BLaER1 treated with 17β-estradiol and CSF1 and Interleukin-3, amounts not matched to agents 10 nM and 100 nM (cell line): ENCODE results near the gene PFDN1.

Source experiments
- H3K27ac ChIP-seq, 11 experiments: shearing (Covaris generic); formaldehyde crosslinking; 2 replicates each; pipeline ENCODE4 v1.8.1; 2022
- H3K27me3 ChIP-seq, 11 experiments: shearing (Covaris generic); formaldehyde crosslinking; 2 replicates each; pipeline ENCODE4 v1.8.1; 2022
- H3K36me3 ChIP-seq, 11 experiments: shearing (Covaris generic); formaldehyde crosslinking; 2 replicates each; pipeline ENCODE4 v1.8.1; 2022
- H3K4me1 ChIP-seq, 10 experiments: shearing (Covaris generic); formaldehyde crosslinking; 2 replicates each; pipeline ENCODE4 v1.8.1; 2022
- H3K4me2 ChIP-seq, 11 experiments: shearing (Covaris generic); formaldehyde crosslinking; 2 replicates each; pipeline ENCODE4 v1.8.1; 2022
- H3K4me3 ChIP-seq, 10 experiments: shearing (Covaris generic); formaldehyde crosslinking; 2 replicates each; pipeline ENCODE4 v1.8.1; 2022
- H3K9ac ChIP-seq, 11 experiments: shearing (Covaris generic); formaldehyde crosslinking; 2 replicates each; pipeline ENCODE4 v1.8.1; 2022
- H3K9me3 ChIP-seq, 11 experiments: shearing (Covaris generic); formaldehyde crosslinking; replicated peaks in 1 of 11; 2 replicates each; pipeline ENCODE4 v1.8.1; 2022
- H4K20me1 ChIP-seq, 11 experiments: shearing (Covaris generic); formaldehyde crosslinking; 2 replicates each; pipeline ENCODE4 v1.8.1; 2022
- Cebpa-rat ChIP-seq, 11 experiments: shearing (Covaris generic); IDR thresholded peaks; 2 replicates each; pipeline ENCODE4 v1.8.1; 2022

Gene PFDN1

DNA sequence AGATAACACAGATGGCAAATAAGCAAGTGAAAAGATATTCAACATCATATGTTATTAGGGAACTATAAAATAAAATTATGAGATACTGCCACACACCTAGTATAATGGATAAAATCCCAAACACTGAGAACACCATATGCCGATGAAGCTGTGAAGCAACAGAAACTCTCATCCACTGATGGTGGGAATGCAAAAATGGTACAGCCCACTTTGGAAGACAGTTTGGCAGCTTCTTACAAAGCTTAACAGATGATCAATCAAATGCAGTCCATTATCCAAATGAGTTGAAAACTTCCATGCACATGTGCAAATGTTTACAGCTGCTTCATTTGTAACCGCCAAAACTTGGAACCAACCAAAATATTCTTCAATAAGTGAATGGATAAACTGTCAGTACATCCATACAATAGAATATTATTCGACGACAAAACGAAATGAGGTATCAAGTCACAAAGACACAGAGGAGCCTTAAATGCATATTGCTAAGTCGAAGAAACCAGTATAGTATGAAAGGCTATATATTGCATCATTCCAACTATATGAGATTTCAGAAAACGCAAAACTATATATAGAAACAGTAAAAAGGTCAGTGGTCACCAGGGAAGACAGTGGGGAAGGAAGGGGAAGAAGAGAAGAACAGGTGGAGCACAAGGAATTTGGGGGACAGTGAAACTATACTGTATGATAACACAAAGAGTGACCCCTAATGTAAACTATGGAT lies 14.9 kb downstream of the PFDN1 start:
- TF ChIP-seq Cebpa-rat (IDR thresholded peaks at IDR 0.05), result 0 out of 22 replicates have a peak, but pooled peaks of 1 of the 11 experiments have one; percentile 11
- Histone ChIP-seq H3K4me2 (no peak overlapping the region), H4K20me1 (peaks cover 0 to 42% (median 11%) of the 10 kb centered on the region in 11 experiments; a peak in 11 of 22 replicates), H3K9ac (no peak overlapping the region), H3K27ac (no peak overlapping the region), H3K4me1 (peaks cover 2 to 33% (median 13%) of the 10 kb centered on the region in 10 experiments; a peak in 18 of 20 replicates), H3K9me3 (no peaks in the 10 kb centered on the region), H3K36me3 (peaks cover 5 to 47% (median 20%) of the 10 kb centered on the region in 11 experiments; a peak in 16 of 22 replicates), H3K4me3 (no peak overlapping the region), H3K27me3 (no peaks in the 10 kb centered on the region)

GRCh38 chr5:140286424-140286823 lies 16.5 kb downstream of the PFDN1 start:
- Histone ChIP-seq H3K9me3 (no peaks in the 10 kb centered on the region), H3K4me3 (no peak overlapping the region), H4K20me1 (peaks cover 0 to 41% (median 11%) of the 10 kb centered on the region in 11 experiments; a peak in 11 of 22 replicates), H3K4me2 (no peak overlapping the region), H3K36me3 (peaks cover 1 to 42% (median 17%) of the 10 kb centered on the region in 11 experiments; a peak in 15 of 22 replicates), H3K4me1 (peaks cover 0 to 30% (median 13%) of the 10 kb centered on the region in 10 experiments; a peak in 12 of 20 replicates), H3K27ac (no peak overlapping the region), H3K9ac (no peak overlapping the region), H3K27me3 (no peaks in the 10 kb centered on the region)
- TF ChIP-seq Cebpa-rat (IDR thresholded peaks at IDR 0.05), result no peak

- no peak overlapping the region for H3K4me2 ChIP-seq
Measured at GRCh38 chr5:140284013-140284412, 18.9 kb downstream of the PFDN1 start.

DNA sequence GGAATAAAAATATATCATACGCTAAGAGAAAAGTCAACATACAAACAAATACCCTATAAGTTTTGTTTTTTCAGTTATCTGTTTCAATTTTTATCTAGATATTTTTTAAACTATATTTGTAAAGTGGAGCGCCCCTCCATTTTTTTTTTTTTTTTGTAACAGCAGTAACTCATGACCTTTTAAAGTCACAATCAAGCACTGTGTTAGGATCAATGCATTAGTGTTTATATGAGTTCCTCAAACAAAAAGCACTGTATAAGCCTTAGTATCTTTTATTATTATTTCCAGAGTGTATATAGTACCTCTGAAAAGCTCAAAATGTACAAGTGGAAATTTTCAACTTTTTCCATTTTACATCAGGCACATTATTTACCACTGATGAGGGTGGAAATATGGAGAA lies 20.6 kb downstream of the PFDN1 start:
- H3K4me1 ChIP-seq, result peaks cover 0 to 21% (median 13%) of the 10 kb centered on the region in 10 experiments; a peak in 12 of 20 replicates
- no peaks in the 10 kb centered on the region for H3K27me3 ChIP-seq
- TF ChIP-seq Cebpa-rat (IDR thresholded peaks at IDR 0.05), result no peak
- H3K4me3 ChIP-seq, result no peak overlapping the region
- H3K36me3 ChIP-seq, result peaks cover 19 to 44% (median 27%) of the 10 kb centered on the region in 11 experiments
- no peak overlapping the region for H3K27ac ChIP-seq
- H3K4me2 ChIP-seq, result no peak overlapping the region
- H3K9me3 ChIP-seq, result peaks cover 0 to 7% (median 0%) of the 10 kb centered on the region in 11 experiments; a peak in 3 of 22 replicates
- H3K9ac ChIP-seq, result no peak overlapping the region
- H4K20me1 ChIP-seq, result peaks cover 0 to 18% (median 0%) of the 10 kb centered on the region in 11 experiments; a peak in 4 of 22 replicates

More at GRCh38 chr5:140284013-140284412, 18.9 kb downstream of the PFDN1 start:
- no peak for TF ChIP-seq Cebpa-rat (IDR thresholded peaks at IDR 0.05)
- Histone ChIP-seq H3K27me3 (no peaks in the 10 kb centered on the region), H3K4me3 (no peak overlapping the region), H3K9me3 (no peaks in the 10 kb centered on the region), H3K27ac (no peak overlapping the region), H3K36me3 (peaks cover 9 to 42% (median 16%) of the 10 kb centered on the region in 11 experiments; a peak in 19 of 22 replicates), H3K9ac (no peak overlapping the region), H4K20me1 (peaks cover 0 to 33% (median 11%) of the 10 kb centered on the region in 11 experiments; a peak in 11 of 22 replicates), H3K4me1 (peaks cover 0 to 30% (median 13%) of the 10 kb centered on the region in 10 experiments; a peak in 12 of 20 replicates)

DNA sequence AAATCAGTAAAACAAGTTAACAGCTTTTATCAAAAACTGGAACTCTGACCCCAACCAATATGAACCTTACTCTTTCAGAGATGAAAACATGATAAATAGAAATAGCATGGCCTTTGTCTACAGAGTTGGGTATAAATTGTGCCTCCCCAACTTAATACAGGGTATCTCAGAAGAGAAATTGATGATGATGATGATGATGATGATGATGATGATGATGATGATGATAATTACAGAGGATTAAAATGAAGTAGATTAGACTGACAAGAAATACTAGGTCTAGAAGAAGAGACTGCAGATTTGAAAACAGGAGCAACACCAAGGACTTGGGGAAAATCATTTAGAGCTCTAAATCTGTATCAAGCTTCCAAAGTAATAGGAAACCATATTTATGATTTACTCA lies 27.1 kb downstream of the PFDN1 start:
- Histone ChIP-seq H3K9ac (no peak overlapping the region), H3K4me3 (no peak overlapping the region), H3K27me3 (no peaks in the 10 kb centered on the region), H4K20me1 (no peaks in the 10 kb centered on the region; a peak in 1 of 22 replicates), H3K9me3 (peaks cover 0 to 7% (median 0%) of the 10 kb centered on the region in 11 experiments; a peak in 3 of 22 replicates), H3K4me2 (no peak overlapping the region), H3K36me3 (peaks cover 30 to 78% (median 57%) of the 10 kb centered on the region in 11 experiments), H3K27ac (no peak overlapping the region), H3K4me1 (peaks cover 0 to 38% (median 8%) of the 10 kb centered on the region in 10 experiments; a peak in 14 of 20 replicates)
- TF ChIP-seq Cebpa-rat (IDR thresholded peaks at IDR 0.05), result no peak

DNA sequence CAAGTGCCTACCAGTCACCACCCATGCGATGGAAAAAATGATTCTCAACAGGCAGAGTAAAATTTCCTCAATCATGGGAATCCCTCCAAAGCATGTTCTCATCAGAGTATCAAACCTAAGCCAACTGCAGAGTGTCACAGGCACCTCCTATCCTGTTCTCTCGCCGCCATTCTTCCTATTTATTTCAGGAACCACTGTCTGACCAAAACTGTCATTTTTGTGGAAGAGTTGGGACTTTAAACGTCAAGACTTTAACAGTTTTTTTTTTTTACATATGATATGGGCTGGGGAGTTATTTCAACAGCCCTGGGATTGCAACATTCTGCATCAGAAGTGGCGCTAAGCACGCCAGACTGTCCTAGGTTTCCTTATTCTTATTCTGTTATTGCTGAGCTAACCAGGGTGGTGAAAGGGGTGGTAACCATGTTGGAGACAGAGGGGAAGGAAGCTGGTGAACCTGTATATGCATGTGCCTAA lies 29.5 kb downstream of the PFDN1 start:
- no peaks in the 10 kb centered on the region for H3K27me3 ChIP-seq
- peaks cover under 1 to 38% (median 10%) of the 10 kb centered on the region in 10 experiments; a peak in 18 of 20 replicates for H3K4me1 ChIP-seq
- peak overlapping the region in 8 of 11 experiments; percentile 4 to 64 (median 46); a peak in 12 of 22 replicates for H3K4me2 ChIP-seq
- no peak overlapping the region for H3K4me3 ChIP-seq
- peak overlapping the region in 1 of 11 experiments; percentile 15; a peak in 2 of 22 replicates for H3K9ac ChIP-seq
- no peaks in the 10 kb centered on the region; a peak in 1 of 22 replicates for H4K20me1 ChIP-seq
- H3K9me3 ChIP-seq, result peaks cover 0 to 7% (median 0%) of the 10 kb centered on the region in 11 experiments; a peak in 3 of 22 replicates
- peak in 2 of 11 experiments; percentile 35 to 53; a peak in 3 of 22 replicates for TF ChIP-seq Cebpa-rat (IDR thresholded peaks at IDR 0.05)
- peaks cover 17 to 75% (median 51%) of the 10 kb centered on the region in 11 experiments; a peak in 21 of 22 replicates for H3K36me3 ChIP-seq
- H3K27ac ChIP-seq, result peak overlapping the region in 6 of 11 experiments; percentile 3 to 50 (median 42); a peak in 9 of 22 replicates

DNA sequence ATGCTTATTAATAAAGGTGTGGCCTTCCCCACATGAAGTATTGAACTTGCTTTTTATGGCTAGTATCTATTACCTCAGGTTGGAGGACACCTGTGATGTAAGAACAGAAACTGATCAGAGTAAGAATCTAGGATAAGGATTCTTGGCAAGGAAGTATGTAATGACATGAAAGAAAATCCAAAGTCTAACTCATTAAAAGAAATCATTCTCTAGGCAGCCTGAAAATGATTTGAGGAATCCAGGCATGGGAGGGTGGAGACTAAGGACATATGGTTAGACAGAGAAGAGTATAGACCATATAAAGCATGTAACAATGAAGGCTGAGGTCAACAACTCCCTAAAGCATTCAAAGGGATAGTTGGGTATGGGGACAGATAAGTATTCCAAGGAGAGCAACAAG lies 32.9 kb downstream of the PFDN1 start:
- peaks cover 0 to 21% (median 0%) of the 10 kb centered on the region in 11 experiments; a peak in 7 of 22 replicates for H4K20me1 ChIP-seq
- no peak overlapping the region for H3K9ac ChIP-seq
- H3K27me3 ChIP-seq, result no peaks in the 10 kb centered on the region
- H3K4me3 ChIP-seq, result no peak overlapping the region
- H3K9me3 ChIP-seq, result no peaks in the 10 kb centered on the region
- H3K36me3 ChIP-seq, result peaks cover 0 to 40% (median 25%) of the 10 kb centered on the region in 11 experiments; a peak in 17 of 22 replicates
- no peak overlapping the region for H3K4me2 ChIP-seq
- H3K4me1 ChIP-seq, result peaks cover 35 to 63% (median 45%) of the 10 kb centered on the region in 10 experiments
- TF ChIP-seq Cebpa-rat (IDR thresholded peaks at IDR 0.05), result no peak
- H3K27ac ChIP-seq, result no peak overlapping the region

DNA sequence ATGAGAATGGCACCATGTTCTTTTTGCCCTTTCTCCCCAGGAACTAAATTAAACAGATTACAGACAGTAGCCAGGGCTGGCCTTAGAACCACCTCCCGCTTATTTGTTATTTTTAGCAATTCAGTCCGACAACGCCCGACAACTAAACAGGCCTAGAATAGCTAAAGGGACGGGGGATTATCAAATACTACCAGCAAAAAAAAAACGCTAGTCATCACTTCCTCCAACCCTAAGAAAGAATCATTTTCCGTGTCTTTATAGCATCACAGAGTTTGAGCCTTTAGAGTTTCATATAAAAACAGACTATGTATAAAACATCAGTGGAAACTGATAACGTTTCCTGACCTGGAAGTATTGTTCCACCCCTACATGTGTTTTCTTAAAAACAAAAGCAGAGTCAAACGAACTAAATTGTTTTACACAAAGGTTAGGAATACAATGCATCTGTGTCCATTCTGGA lies 35.3 kb downstream of the PFDN1 start:
- peaks cover 35 to 45% (median 40%) of the 10 kb centered on the region in 10 experiments for H3K4me1 ChIP-seq
- H3K27ac ChIP-seq, result peak overlapping the region; percentile 30 to 74 (median 57); a peak in 21 of 22 replicates
- peaks cover 5 to 29% (median 14%) of the 10 kb centered on the region in 11 experiments; a peak in 15 of 22 replicates for H3K36me3 ChIP-seq
- H3K4me3 ChIP-seq, result peak overlapping the region in 3 of 10 experiments; percentile 18 to 36 (median 24); a peak in 2 of 20 replicates
- H4K20me1 ChIP-seq, result peaks cover 0 to 21% (median 0%) of the 10 kb centered on the region in 11 experiments; a peak in 7 of 22 replicates
- H3K4me2 ChIP-seq, result peak overlapping the region; percentile 75 to 93 (median 85)
- no peak for TF ChIP-seq Cebpa-rat (IDR thresholded peaks at IDR 0.05)
- H3K9me3 ChIP-seq, result no peaks in the 10 kb centered on the region
- peak overlapping the region; percentile 18 to 71 (median 49); a peak in 21 of 22 replicates for H3K9ac ChIP-seq
- H3K27me3 ChIP-seq, result no peaks in the 10 kb centered on the region
